HG03457 (cell line): ENCODE data around the gene CMTM3.
"Not testable (repeated sequence)": the region's sequence is repeated elsewhere in the genome, so short reads cannot be mapped to it uniquely, and the experiment has no call there.

Experiments
- ATAC-seq: cut with Tn5 transposase; IDR thresholded peaks from one replicate; pipeline ENCODE4 v1.9.1; 2021; ENCODE audit warnings: moderate number of reproducible peaks; ENCODE audit not compliant: unreplicated experiment

The CMTM3 gene

DNA sequence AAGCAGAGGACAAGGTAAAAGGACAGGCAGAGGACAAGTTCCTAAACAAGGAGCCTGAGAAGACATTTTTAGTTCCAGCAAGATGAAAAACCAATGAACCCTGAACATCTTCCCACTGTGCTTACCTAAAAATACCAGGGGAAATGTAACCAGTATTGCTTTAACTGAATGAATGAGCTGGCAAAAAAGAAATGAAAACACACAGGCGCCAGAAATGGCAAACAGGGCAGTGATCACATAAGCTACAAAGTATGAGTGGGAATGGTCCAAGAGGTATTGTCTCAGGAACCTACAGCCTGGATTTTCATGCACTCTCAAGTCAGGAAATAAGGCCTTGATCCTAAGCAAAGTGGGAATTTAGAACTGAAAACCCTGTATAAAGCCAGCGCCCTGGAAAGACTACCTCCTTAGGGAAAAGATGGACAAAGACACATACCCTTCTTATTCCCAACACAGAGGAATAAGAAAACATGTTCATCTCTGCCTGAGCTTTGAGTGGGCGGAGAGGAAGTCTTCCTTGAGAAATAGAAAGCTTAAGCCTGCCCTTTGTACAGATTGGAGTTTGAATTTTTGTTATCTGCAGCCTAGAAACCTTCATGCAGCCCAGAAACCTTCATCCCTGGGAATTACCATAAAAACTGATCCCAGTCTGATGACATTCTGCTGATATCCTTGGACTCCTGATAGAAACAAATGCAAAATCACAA, 23.1 kb upstream of the CMTM3 start:
- no peak for ATAC-seq

DNA sequence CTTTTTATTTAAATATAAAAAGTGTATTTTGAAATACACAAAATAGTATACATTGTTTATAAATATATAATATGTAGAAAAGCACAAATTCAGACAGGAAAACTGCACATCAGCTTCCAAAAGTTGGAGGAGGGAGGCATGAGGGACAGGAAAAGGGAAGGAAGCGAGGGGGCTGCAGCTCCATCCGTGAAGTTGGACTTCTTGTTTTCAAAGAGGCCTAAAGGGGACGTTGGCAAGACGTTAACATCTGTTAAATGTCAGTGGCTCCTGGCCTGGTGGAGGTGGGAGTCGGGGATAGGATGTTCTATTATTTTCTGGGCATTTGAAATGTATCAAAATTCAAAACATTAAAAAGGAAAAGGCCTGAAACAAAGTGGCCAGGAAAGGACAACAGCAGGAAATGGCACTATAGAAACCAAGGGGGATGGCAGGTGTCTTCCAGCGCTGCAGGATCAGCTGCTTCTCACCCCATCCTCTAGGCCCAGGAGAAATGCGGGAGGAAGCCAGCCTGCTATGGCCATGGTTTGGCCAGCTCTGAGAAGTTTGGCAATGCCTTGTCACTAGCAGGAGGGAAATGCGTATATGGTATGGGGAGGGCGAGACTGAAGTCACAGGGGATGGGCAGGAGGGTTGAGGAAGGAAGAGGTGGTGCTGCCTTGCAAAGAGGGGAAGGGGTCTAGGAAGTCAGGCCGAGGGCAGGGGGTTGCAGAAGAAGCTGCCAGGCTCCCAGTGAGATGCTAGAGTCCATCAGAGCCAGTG, 18.8 kb upstream of the CMTM3 start:
- no peak for ATAC-seq

DNA sequence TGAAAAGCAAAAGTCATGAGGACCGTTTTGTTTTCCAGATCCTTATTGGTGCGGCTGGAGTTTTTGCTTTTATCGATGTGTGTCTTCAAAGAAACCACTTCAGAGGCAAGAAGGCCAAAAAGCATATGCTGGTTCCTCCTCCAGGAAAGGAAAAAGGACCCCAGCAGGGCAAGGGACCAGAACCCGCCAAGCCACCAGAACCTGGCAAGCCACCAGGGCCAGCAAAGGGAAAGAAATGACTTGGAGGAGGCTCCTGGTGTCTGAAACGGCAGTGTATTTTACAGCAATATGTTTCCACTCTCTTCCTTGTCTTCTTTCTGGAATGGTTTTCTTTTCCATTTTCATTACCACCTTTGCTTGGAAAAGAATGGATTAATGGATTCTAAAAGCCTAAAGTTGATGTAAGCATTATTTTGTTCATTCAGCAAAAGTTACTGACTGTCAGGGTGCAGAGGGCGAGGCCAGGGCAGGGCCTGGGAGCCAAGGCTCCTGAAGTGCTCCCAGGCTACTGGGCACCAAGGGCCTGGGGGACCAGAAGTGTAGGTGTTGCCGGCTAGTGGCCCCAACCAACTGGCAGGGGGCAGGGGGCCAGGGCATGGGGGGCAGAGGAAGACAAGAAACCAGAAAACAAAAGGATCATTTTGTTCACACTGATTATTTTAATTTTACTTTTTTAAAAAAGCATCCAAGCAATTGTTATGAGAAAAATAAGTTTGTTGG, 16.5 kb upstream of the CMTM3 start:
- no peak for ATAC-seq

DNA sequence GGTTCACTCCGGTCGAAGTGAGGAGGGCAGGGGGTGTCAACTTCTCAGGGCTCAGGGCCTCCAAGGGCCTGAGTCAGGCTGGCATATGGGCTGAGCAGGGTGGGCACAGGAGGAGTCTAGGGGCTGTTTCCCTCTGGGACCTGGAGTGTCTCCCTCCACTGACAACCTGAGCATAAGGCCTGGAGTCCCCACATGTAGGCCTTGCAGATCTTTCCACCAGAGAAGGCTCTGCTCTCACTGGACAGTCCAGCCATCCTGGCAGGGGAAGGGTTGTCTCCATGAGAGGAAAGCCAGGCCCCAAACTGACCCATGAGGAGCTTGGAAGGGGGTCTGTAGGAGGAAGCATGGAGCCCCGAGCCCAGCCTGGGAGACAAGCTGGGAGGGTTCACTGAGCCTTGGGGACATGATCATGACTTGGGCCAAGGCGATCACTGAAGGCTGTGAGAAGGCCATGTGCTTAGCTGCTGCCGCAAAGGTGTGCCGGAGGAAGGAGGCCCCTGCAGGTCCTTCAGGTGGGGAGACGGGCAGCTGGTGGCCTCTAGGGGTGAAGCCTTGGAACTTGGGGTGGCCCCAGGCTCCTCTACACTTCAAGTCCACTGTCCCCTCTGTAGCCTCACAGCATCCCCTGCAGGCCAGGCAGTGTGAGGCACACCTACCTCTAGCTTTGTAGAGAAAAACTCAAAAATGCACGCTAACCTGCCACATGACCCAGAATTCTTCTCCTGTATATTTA, 15.4 kb upstream of the CMTM3 start:
- ATAC-seq: no peak

DNA sequence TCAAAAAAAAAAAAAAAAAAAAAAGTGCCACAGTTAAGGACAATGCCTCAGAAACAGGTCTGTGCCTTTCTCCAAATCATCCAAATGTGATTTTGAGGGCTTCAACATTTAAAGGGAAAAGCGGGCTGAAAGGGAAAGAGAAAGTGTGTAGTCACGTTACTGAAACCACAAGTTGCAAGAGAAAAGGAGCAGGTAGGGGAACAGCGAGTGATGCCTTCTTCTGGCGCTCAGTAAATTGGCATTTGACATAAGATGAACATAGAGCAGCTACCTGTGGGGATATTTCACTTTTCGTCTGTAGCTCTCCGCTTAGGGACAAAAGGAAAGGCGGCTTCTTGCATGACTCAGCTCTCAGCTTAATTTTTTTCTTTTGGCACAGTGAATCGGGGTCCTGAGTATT, 14.2 kb upstream of the CMTM3 start:
- ATAC-seq: no peak

DNA sequence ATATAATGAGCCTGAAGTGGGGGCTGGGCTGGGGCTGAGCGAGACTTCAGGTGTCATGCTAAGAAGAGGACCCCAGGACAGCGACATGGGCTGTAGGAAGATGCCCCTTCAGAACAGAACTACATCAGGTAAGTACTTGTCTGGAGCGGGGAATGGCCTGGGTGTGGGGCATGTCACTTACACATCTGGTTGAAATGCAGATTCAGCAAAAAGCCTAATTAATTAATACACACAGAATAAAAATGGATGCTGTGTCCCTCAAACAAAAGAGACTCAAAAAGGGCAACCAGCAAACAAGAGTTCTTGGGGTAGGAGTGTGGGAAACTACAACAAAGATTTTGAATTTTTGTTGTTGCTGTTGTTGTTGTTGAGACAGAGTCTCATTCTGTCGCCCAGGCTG, 13.5 kb upstream of the CMTM3 start:
- ATAC-seq: no peak

DNA sequence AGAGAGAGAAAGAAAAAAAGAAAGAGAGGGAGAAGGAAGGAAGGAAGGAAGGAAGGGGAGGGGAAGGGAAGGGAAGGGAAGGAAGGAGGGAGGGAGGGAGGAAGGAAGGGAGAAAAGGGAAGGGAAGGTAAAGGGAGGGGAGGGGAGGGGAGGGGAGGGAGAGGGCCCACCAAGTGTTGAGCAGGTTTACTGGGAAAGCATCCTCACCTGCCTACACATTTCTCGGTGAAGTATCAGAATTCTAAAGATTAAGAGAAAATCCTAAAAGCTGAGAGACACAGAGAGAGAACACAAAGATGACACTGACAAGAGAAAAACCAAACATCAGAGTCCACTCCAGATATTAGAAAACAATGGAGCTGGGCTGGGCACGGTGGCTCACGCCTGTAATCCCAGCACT, 12.3 kb upstream of the CMTM3 start:
- ATAC-seq: no peak

DNA sequence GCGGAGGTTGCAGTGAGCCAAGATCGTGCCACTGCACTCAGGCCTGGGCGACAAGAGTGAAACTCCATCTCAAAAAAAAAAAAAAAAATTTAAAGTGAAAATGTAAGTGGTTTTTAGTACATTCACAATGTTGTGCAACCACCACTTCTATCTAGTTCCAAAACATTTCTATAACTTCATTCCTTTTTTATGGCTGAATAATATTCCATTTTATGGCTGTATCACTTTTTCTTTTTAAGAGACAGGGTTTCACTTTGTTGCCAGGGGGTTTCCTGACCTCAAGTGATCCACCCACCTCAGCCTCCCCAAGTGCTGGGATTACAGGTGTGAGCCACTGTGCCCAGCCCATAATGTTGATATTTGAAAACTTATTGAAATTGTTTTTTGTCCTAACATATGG, 11.7 kb upstream of the CMTM3 start:
- no peak for ATAC-seq

DNA sequence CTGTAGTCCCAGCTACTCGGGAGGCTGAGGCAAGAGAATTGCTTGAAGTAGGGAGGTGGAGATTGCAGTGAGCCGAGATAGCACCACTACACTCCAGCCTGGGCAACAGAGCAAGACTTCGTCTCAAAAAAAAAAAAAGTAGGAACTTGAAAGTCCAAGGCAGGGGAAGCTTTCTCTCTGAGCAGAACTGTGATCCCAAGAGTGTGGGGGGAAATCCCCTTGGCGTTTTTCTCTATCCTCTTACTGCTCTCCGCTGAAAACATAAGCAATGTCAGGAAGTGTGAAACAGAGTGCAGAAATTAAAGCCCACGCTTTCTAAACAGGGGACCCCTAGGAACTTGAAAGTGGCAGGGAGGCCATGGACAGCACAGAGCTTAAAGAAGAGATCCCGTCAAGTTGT, 9.8 kb upstream of the CMTM3 start:
- no peak for ATAC-seq

DNA sequence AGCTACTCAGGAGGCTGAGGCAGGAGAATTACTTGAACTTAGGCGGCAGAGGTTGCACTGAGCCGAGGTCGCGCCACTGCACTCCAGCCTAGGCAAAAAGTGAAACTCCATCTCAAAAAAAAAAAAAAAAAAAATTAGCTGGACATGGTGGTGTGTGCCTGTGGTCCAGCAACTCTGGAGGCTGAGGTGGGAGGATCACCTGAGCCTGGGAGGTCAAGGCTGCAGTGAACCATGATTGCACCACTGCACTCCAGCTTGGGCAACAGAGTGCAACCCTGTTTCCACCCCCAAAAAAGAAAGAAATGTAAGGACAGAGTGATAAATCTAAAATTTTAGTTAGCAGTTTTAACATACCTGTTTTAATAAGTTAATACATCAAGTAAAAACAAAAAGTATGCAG, 7.9 kb upstream of the CMTM3 start:
- ATAC-seq: not testable (repeated sequence)

DNA sequence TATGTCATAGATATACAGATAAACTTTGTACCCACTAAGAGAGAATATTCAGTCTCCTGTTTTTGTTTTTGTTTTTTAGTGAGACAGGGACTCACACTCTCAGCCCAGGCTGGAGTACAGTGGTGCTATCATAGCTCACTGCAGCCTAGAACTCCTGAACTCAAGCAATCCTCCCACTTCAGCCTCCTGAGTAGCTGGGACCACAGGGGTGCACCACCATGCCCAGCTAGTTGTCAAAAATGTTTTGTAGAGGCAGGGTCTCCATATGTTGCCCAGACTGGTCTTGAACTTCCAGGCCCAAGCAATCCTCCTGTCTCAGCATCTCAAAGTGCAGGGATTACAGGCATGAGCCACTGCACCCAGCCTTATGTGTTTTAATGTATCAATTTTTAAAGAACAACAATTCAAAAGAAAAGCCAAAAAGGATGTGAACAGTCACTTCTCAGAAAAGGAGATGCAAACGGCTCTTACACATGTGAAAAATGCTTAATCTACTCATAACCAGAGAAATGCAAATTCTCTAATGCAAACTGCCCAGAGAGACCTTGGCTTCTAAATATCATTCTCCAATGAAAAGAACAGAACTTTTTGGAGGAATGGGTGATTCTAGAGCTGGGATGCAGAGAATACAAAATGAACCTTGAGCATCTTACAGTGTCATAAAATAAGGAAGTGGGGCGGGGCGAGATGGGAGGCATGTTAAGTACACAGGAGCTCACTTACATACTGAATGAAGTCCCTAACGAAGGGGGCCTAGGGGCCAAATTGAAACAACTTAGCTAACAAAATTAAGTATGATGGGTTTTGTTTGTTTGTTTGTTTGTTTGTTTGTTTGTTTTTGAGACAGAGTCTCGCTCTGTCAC, 7.3 kb upstream of the CMTM3 start:
- no peak for ATAC-seq

DNA sequence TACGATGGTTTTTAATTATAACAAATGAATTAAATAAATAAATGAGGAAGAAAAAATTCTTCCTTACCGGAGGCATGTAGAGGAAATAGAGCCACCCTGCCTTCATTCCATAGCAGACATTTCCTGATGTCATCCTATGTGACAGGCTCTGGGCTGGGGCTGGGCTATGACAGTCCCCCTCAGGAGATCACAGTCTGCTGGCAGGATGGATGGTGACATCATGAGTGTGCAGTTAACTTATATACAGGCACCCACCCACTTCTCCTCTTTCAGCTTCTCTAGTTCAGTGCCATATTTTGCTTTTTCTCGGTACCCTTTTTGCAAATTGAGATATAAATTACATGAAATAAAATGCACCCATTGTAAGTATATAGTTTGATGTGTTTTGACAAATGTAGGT, 6.4 kb upstream of the CMTM3 start:
- ATAC-seq: no peak

DNA sequence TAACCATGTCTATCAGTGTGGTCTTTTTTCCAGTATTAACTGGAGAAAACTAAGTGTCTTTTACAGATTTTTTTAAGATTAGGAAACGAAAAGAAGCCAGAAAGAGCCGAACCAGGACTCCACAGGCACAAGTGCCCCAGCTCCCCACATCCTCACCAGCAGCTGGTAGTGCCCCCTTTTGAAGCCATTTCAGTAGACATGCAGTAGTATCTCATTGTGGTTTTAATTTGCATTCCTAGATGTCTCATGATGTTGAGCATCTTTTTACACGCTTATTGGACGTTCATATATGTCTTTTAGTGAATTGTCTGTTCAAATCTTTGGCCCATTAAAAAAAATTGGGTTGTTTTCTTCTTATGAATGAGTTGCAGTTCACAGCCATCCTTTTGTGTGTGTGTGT, 4.8 kb upstream of the CMTM3 start:
- ATAC-seq: no peak

DNA sequence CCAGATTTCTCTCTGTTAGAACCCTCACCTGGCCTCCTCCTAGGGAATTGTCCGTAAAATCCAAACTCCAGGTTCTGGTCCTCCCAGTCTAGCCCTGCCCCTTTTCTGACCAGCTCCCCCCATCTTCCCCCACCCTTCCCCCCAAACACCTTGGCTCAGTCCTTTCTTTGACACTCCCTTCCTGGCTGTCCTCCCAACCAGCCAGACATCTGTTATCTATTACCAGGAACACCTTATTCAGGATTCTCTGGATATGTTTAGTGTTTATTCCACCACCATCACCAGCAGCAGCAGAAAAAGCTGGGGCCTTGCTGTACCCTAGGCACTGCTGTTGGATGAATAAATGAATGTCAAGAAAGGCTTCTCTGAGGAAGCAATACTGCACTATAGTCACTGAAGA, 4.0 kb upstream of the CMTM3 start:
- no peak for ATAC-seq

DNA sequence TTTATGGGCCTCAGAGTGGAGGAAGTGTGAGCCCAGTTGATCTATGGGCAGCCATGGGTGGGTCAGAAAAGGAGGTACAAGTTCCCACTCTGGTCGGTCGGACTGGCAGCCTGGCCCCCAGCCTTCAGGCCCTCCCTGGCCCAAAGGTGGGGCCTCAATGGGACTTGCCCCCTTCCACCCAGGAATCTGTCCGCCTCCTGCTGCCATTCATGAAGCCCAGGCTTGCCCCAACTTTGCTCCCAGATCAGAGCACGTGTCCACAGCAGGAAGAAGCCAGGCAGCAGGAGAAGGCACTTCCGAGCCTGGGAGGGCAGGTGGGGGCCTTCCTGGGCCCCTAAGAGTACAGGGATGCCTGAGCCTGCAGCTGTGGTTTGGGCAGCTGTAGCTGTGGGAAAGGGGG, 3.0 kb upstream of the CMTM3 start:
- ATAC-seq: no peak

DNA sequence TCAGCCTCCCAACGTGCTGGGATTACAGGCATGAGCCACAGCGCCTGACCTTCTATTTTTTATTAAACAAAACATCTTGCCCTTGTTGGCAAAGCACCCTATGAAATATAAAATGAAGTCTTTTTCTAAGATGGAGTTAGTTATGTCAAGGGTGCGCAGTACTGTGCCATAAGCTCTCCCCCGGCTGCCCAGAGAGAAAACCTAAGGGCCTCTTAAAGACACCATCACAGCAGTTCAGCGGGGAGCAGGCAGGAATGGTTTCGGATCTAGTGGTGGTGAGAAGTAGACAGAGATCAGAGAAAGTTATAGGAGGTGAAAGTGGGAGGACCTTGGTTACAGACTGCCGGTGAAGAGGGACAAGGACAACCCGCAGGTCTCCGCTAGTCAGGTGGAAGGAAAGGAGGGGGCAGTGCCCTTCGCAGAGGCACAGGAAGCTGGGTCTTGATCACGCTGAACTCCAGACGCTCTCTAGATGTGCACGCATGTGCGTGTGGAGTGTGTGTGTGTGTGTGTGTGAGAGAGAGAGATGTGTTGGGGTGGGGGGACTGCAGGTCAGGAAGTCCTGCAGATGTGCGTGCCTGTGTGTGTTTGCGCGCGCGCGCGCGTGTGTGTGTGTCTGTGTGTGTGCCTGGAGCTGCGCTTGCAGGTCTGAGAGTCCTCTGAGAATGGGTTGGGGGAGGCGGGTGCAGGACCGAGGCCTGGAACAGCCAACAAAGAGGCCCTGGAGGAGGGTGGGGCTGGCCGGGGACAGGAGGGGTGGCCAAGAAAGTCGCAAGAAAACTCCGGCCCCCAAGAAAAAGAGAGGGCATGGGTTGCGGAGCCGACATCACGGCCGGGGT, 748 bp upstream of the CMTM3 start:
- no peak for ATAC-seq

DNA sequence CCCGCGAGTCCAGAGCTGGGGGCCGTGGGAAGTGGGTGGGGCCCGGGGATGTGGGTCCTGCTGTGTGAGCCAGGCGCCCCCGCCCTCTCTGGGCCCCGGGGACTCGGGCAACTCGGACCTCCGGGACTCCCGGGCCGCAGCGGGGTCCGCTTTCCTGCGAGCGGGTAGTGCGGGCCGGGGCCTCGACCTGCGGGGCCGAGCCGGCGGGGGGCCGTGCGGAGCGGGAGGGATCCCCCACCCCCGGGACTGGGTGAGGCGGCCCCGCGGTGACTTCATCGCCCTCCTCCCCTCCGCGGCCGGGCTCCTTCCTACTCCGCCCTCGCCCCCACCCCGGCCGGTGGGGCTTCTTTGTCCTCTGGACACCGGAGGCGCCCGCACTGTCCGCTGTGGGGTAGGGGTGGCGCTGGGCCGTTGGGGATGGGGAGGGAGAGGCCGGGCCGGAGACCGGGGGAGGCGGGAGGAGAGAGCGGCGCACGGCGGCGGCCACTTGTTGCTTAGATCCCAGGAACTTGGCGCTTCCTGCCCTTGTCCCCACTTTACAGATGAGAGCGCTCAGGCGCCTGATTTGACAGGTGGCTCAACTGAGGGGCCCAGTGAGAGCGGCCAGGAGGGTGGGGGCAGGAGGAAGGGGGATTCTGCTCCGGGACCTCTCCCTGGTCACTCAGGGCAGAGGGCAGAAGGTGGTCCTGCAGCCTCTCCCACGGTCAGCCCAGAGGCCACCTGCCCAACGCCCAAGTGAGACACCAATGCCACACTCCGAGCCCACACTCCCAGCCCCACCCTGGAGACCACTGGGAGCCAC, 874 bp downstream of the CMTM3 start:
- ATAC-seq: no peak

DNA sequence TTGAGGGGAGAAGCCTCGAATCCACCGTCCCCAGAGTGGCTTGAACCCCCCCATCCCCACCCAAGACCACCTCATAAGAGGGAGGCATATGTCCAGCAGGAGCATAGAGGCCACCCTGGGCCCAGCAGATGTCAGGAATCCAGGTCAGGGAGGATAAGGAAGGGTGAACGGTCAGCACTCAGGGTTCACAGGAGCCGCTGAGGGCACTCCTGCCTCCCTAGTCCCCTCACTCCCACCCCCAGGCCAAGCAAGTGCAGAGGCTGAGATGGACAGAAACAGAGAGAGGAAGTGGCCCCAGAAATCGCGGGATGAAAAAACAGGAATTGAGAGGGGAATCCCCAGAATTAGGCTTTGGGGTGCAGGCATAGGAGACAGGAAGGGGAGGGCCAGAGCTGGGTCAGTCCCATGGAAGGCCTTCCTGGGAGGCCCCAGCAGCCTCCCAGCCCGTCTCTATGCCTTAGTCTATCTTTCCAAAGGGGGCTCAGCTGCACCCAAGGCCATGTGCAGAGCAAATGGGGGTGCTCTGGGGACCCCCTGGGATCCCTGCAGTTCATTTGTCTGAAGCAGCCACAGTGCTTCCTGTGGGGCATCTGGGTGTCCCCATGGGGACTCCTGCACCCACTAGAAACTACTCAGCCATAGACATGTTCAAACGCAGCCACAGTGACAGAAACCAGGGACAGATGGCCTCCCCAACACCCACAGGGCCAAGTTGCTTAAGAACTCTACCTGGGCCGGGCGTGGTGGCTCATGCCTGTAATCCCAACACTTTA, 1.7 kb downstream of the CMTM3 start:
- ATAC-seq: peak; percentile 43
